ENCODE data around the gene TTL. TPM values are rescaled to one million over a fixed set of nuclear protein-coding genes. Genes with fewer than 3 reads are reported as not detected.

The TTL gene
- total RNA-seq, 1 donor from 2014 or later, result 89.4 TPM

GRCh38 chr2:112584134-112584890 is 102.4 kb downstream of the TTL start, which contains the start of gene CHCHD5:
Gene CHCHD5 (plus strand): TSS chr2:112584609. CDS start chr2:112584648, 39 bp downstream.
- peak; percentile 95 for DNase-seq

DNA sequence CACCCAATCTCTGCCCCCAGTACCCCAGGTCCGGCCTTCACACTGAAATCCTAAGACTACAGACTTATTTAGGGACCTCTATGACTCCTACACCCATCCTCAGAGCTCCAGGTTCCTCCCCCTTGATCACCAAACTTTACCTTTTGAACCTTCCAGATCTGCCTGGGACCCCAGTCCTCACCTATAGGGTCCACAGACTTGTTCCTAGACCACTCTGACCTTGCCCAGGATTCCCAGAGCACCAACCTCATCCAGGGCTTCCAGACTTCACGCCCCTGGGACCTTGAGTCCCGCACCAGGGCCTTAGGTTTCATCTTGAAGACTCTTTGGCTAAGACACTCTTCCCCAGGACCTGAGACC is 102.9 kb downstream of the TTL start:
- DNase-seq, result no peak

- no peak for DNase-seq
These were observed 103.4 kb downstream of the TTL start for GRCh38 chr2:112585400-112585799.

DNA sequence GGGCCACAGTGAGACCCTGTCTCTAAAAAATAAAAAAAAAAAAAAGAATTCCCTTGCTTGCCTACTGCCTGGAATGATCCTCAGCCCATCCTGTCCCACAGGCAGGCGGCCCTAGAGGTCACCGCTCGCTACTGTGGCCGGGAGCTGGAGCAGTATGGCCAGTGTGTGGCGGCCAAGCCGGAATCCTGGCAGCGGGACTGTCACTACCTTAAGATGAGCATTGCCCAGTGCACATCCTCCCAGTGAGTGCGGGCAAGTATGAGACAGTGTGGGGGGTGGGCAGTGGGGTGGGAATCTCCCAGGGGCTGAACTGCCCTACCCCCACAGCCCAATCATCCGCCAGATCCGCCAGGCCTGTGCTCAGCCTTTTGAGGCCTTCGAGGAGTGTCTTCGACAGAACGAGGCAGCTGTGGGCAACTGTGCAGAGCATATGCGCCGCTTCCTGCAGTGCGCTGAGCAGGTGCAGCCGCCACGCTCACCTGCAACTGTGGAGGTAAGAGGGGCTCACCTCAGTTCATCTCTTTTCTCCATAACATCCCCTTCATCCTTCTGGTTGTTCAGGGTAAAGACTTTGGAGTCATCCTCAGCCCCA is 104.0 kb downstream of the TTL start:
- DNase-seq, result no peak

DNA sequence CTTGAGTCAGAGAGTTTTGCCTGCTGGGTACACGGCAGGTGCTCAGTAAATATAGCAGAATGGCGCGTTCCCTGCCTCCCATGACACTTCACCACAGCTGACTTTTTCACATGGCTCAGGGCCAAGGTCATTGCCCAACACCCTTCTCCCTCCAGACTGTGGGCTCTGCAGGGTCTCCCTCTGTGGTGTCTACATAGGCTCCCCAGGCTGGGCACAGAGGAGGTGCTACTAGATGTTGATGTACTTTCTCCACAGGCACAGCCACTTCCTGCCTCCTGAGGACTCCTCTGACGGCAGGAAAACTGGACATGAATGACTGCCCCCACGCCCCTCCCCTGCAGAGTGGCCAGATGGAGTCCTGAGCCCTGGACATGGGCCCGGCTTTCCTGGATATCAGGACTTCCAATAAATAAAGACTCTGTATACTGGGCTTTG is 106.7 kb downstream of the TTL start:
- no peak for DNase-seq

Small RNAs within 50 kb of the gene (small RNA-seq; reads per million reads assigned to genes)
- not detected for gene RF00019

Other genes with a start within 250 kb of the TTL start
- gene ZC3H8, start 227.1 kb upstream of the TTL start, total RNA-seq, result 26.0 TPM
- 30.4 TPM for gene ZC3H6, start 206.6 kb upstream of the TTL start, total RNA-seq
- 39.3 TPM for gene RGPD8, start 48.5 kb upstream of the TTL start, total RNA-seq
- 31.5 TPM for gene POLR1B, start 60.3 kb downstream of the TTL start, total RNA-seq
- gene CHCHD5, start 102.5 kb downstream of the TTL start, total RNA-seq, result 4.8 TPM
- gene SLC20A1, start 163.8 kb downstream of the TTL start, total RNA-seq, result 34.2 TPM
- gene NT5DC4, start 238.9 kb downstream of the TTL start, total RNA-seq, result not detected